HG03139 (cell line): ENCODE results near the gene C8G.

Experiments used
- ATAC-seq: cut with Tn5 transposase; IDR thresholded peaks from one replicate; pipeline ENCODE4 v1.9.1; 2021; ENCODE audit not compliant: unreplicated experiment

The C8G gene

GRCh38 chr9:136980669-136981478 is 35.8 kb downstream of the C8G start:
- no peak for ATAC-seq

- ATAC-seq, result no peak
Measured at GRCh38 chr9:136981588-136982231, 36.7 kb downstream of the C8G start.

DNA sequence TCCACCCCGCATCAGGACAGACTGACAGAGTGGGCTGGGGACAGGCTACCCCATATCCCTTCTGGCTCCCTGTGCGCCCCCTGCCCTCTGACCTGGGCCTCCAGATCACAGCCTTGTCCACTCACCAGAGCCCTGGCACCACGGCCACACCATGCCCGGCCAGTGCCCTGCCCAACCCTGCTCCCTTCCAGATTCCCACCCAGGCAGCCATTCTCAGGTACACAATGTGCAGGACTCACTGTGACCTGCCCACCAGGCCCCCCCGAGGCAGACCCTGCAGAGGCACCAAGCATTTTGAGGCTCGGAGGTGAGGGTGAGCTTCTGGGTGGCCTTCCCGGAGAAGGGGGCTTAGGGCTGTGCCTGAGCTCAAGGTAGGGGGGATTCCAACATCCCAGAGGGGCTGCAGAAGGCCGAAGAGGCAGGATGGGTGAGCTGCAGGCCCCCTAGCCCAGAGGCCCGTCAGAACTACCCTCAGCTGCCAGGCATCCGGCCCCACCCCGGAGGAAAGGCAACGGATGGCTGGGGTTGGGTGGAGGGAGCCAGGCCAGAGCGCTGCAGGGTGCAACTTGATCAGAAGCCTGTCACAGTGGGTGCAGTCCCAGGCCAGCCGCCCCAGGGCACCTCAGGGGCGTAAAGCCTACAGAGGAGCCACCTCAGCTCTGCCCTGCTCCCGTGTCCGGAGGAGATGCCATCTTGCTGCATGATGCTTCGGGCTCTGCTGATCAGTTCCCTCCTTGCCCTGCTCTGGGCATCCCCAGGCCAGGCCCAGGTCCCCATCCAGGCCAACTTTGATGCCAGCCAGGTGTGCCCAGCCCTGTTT is 37.4 kb downstream of the C8G start, which contains the start of gene LCNL1:
LCNL1 (plus strand) TSS at position 762 of the 820 bp plus-strand sequence. CDS start 594 bp downstream, outside the sequence.
- no peak for ATAC-seq

GRCh38 chr9:136983167-136983566 is 38.1 kb downstream of the C8G start:
- no peak for ATAC-seq

DNA sequence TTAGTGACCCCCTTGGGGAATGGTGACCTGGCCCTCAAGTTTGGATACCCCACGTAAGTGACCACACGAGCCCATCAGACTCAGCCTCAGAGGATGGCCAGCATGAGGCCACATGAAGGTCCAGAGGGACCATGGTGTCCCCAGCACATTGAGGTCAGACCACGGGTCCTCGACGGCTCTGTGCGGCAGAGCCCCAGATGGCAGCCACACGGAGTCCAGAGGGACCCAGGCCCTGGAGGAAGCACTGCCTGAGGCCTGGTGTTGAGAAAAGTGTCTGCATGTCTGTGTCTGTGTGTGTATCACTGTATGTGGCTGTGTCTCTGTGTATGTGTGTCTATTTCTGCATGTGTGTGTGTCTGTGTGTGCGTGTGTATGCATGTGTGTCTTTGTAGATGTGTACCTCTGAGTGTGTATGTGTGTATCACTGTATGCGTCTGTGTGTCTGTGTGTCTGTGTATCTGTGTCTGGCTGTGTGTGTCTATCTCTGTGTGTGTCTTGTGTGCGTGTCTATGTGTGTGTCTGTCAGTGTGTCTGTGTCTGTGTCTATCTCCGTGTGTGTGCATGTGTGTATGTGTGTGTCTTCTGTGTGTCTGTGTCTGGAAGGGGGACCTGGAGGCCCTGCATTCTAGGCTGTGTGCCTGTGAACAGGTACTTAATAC is 38.7 kb downstream of the C8G start:
- no peak for ATAC-seq

GRCh38 chr9:136984464-136985026 is 39.5 kb downstream of the C8G start:
- no peak for ATAC-seq

GRCh38 chr9:136985027-136985602 is 40.1 kb downstream of the C8G start:
- ATAC-seq, result no peak

DNA sequence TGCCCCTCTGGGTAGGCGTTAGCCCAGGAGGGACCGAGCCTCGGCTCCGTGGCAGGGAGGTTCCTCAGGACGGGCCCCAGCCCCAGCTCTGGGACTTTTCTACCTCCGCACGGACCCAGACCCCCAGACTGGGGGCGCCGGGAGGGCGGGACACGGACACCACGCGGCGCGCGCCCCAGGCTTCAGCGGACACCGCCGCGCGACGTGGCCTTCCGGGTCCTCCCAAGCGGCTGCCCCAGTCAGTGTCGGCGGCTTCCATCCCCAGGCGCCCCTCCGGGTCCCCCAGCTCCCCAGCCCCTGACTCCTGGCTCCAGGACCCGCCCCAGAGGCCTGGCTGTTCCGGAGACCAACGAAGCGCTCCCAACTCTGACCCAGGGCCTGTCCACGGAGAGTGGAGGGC is 40.8 kb downstream of the C8G start:
- no peak for ATAC-seq

DNA sequence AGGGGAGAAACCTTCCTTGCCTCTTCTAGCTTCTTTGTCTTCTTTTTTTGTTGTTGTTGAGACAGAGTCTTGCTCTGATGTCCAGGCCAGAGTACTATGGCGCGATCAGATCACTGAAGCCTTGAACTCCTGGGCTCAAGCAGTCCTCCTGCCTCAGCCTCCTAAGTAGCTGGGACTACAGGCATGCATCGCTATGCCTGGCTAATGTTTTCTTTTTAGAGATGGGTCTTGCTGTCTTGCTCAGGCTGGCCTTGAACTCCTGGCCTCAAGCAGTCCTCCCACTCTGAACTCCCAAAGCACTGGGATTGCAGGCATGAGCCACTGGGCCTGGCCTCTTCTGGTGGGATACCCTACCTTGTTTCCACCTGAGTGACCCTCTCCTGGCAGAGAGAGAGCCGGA is 43.8 kb downstream of the C8G start:
- ATAC-seq, result no peak

DNA sequence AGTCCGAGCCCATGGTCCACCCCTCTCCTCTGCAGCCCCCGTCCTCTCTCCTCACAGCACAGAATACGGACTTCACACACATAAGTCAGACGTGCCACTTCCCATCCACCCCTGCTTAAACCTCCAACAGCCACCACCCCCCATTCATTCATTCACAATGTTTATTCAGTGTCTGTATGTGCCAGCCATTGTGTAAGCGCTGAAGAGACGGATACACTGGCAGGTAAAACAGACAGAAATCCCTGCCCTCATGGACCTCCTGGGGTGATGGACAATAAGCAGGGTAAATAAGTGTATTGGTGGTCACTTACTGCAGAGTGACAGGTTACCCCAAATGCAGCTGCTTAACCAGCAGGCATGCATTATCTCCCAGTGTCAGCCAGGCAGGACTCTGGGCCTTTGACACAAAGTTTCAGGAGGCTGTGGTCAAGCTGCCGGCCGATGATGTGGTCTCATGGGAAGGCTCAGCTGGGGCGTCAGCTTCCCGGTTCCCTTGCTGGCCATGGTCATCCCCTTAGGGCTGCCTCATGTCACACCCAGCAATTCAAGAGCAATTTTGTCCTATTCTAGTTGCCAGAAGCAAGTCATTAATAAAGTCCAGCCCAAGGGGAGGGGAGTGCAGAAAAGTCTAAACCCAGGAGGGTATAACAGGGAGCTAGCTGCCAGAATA is 45.3 kb downstream of the C8G start:
- no peak for ATAC-seq

GRCh38 chr9:136991993-136992818 is 47.2 kb downstream of the C8G start, which contains the start of gene PAXX:
TSS of gene PAXX (plus strand) at chr9:136992422. CDS start at chr9:136992444, 22 bp downstream.
- peak; percentile 68 for ATAC-seq

DNA sequence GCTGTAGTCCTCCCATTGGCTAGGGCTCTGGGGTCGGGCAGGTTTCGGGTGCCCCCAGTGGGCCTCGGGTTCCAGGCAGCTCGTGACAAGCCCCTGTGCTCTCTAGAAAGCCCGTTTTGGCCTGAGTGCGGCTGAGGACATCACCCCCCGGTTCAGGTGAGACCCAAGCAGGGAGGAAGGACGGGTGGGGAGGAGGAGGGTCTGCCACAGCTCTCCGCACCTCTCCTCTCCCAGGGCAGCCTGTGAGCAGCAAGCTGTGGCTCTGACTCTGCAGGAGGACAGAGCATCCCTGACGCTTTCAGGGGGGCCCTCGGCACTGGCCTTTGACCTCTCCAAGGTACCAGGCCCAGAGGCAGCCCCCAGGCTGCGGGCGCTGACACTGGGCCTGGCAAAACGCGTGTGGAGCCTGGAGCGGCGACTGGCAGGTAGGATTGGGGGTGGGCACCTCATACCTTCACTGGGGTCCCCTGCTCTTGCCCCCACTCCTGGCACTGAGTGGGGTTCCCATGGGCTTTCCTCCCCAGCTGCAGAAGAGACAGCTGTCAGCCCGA is 47.9 kb downstream of the C8G start:
- ATAC-seq, result no peak

DNA sequence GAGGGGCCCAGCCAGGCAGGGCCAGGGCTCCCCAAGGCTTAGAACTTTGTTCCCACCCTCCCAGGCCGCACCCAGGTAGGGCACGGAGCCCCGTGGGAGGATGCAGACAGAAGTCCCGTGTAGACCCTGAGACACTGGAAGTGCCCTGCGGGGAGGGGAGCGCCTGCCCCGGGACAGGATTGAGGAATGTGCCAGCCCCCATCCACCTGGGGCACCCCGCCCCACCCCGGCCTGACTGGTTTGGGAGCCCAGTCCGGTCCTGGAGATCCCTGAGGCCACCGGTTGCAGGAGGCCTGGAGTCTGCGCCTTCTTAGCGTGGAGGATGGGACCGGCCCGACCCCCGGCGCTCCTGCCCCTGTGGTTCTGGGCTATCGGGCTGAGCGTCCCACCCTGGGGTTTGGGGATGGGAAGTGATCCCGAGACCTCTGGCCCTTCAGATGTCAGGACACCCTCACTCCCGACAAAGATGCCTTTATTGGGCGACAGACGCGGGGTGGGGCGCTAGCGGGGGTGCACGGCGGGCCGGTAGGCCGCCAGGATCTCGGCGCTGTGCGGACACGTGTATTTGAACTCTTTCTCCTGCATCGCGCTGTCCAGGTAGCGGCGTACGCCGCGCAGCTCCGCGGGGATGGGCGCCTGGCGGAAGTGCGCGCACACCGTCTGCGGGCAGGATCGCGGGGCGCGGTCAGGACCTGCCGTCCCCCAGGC is 49.3 kb downstream of the C8G start:
- ATAC-seq, result no peak

DNA sequence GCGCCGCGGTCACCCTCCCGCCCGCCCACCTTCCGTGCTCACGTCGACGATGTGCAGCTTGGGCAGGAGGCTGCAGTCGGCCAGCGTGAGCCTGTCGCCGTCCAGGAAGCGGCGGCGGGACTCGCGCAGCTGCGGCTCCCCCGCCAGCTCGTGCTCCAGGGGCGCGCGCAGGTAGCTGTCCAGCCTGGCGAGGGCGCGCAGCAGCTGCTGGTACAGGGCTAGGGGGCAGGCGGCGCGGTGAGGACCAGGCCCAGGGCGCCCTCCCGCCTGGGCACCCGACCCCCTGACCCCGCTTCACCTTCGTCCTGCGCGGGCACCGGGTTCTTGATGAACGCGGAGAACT is 49.8 kb downstream of the C8G start:
- no peak for ATAC-seq

DNA sequence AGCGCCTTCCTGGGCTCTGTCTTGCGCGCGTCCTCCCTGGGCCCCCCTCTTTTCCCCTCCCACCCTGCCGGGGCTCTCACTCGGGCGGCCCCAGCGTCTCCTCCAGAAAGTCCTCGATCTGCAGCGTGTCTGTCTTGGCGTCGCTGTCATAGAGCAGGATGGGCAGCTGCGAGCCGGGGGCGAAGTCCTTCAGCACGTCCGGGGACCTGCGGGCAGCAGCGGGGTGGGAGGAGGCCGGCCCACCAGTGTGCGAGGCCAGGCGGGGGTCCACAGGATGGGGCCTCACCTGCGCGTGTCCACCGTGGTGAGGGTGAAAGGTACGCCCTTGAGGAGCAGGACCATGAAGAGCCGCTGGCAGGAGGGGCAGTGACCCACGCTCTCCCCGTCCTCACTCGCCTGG is 50.3 kb downstream of the C8G start:
- ATAC-seq, result no peak

- ATAC-seq, result no peak
Measured at GRCh38 chr9:136995772-136996311, 50.8 kb downstream of the C8G start.
